Measurements from ENCODE around the gene SYTL2. TPM values are rescaled to one million over a fixed set of nuclear protein-coding genes. Genes with fewer than 3 reads are reported as not detected.

The SYTL2 gene
- total and polyA plus RNA-seq, 8 donors = 21.3 to 63.3 (median 45.0) TPM

GRCh38 chr11:85647604-85648299, 163.2 kb downstream of the SYTL2 start, which contains the start of gene TMEM126A:
TSS of gene TMEM126A (plus strand) at chr11:85647967. CDS start at chr11:85650256, 2,289 bp downstream.
- H3K27ac ChIP-seq = peak within 1 kb of the TSS; percentile 37 to 76
- TF ChIP-seq CTCF (IDR thresholded peaks at IDR 0.05) = no peak
- peak; percentile 100 for ATAC-seq
- peaks cover 0 to 19% of the 10 kb centered on the region in 2 donors for H3K4me1 ChIP-seq
- DNase-seq = peak; percentile 82 to 98 (median 91)
- H3K27me3 ChIP-seq = peaks cover 0 to 22% of the 10 kb centered on the region in 2 donors
- peaks cover 0 to 7% of the 10 kb centered on the region in 2 donors for H3K36me3 ChIP-seq
- H3K9me3 ChIP-seq = no peaks in the 10 kb centered on the region
- intact Hi-C loops (cut with DNase I) = no loop called here
- peak within 1 kb of the TSS; percentile 45 to 65 for H3K4me3 ChIP-seq

- ATAC-seq = peak; percentile 22
- H3K9me3 ChIP-seq = no peaks in the 10 kb centered on the region
- no peak for TF ChIP-seq CTCF (IDR thresholded peaks at IDR 0.05)
- H3K4me1 ChIP-seq = peaks cover 0 to 19% of the 10 kb centered on the region in 2 donors
- intact Hi-C loops (cut with DNase I) = no loop called here
- DNase-seq = no peak
- H3K27me3 ChIP-seq = peaks cover 0 to 22% of the 10 kb centered on the region in 2 donors
- H3K27ac ChIP-seq = peak overlapping the region; percentile 37 to 76
- H3K4me3 ChIP-seq = peak overlapping the region; percentile 45 to 65
- H3K36me3 ChIP-seq = peaks cover 0 to 7% of the 10 kb centered on the region in 2 donors
Measured at GRCh38 chr11:85647078-85647477, 163.9 kb downstream of the SYTL2 start.

Other genes with a start within 250 kb of the SYTL2 start
- 10 to 100 TPM in 1 of 2 donors, 1 to 10 TPM in 1; 4.5 to 15.0 TPM for gene DLG2, start 183.8 kb downstream of the SYTL2 start, total RNA-seq
- 10 to 100 TPM in 1 of 6 donors, 1 to 10 TPM in 5; 7.3 to 12.8 (median 8.6) TPM for gene DLG2, start 183.8 kb downstream of the SYTL2 start, polyA plus RNA-seq (ENCODE audit: insufficient read length in 6 of 6)
- 10 to 100 TPM; 50.8 to 61.3 TPM for gene TMEM126B, start 182.5 kb downstream of the SYTL2 start, total RNA-seq
- 10 to 100 TPM; 52.6 to 61.0 (median 56.6) TPM for gene TMEM126B, start 182.5 kb downstream of the SYTL2 start, polyA plus RNA-seq (ENCODE audit: insufficient read length in 6 of 6)
- gene TMEM126A, start 163.2 kb downstream of the SYTL2 start, total RNA-seq = 10 to 100 TPM; 30.2 to 32.6 TPM
- gene TMEM126A, start 163.2 kb downstream of the SYTL2 start, polyA plus RNA-seq (ENCODE audit: insufficient read length in 6 of 6) = 10 to 100 TPM; 30.1 to 37.1 (median 31.6) TPM
- 10 to 100 TPM; 30.2 to 35.6 TPM for gene CREBZF, start 146.0 kb downstream of the SYTL2 start, total RNA-seq
- 100 to 1,000 TPM; 104 to 137 (median 124) TPM for gene CREBZF, start 146.0 kb downstream of the SYTL2 start, polyA plus RNA-seq (ENCODE audit: insufficient read length in 6 of 6)
- gene CCDC89, start 124.9 kb downstream of the SYTL2 start, total RNA-seq = 1 to 10 TPM; 1.5 to 2.5 TPM
- 1 to 10 TPM; 5.1 to 7.0 (median 6.5) TPM for gene CCDC89, start 124.9 kb downstream of the SYTL2 start, polyA plus RNA-seq (ENCODE audit: insufficient read length in 6 of 6)
- gene CCDC83, start 44.2 kb upstream of the SYTL2 start, total RNA-seq = not detected
- gene CCDC83, start 44.2 kb upstream of the SYTL2 start, polyA plus RNA-seq (ENCODE audit: insufficient read length in 6 of 6) = not detected

Measured in left lung (tissue), 10 donors.